Mucosa of stomach (tissue), 1 donor: Measurements from ENCODE around the gene PAXX.

Experiments
- H3K27me3 ChIP-seq: one replicate; pipeline ENCODE4 v1.7.0; 2013; ENCODE audit warnings: mild to moderate bottlenecking, low read length; ENCODE audit not compliant: control insufficient read depth, insufficient read depth
- H3K36me3 ChIP-seq: one replicate; pipeline ENCODE4 v1.7.0; 2013; ENCODE audit warnings: low read length; ENCODE audit not compliant: control insufficient read depth, insufficient read depth
- H3K4me1 ChIP-seq: one replicate; pipeline ENCODE4 v1.7.0; 2013; ENCODE audit warnings: mild to moderate bottlenecking, low read length; ENCODE audit not compliant: control insufficient read depth, insufficient read depth
- H3K4me3 ChIP-seq: one replicate; pipeline ENCODE4 v1.7.0; 2013; ENCODE audit warnings: low read length
- H3K9ac ChIP-seq: one replicate; pipeline ENCODE4 v1.7.0; 2013; ENCODE audit warnings: mild to moderate bottlenecking, low read length, moderate library complexity
- H3K9me3 ChIP-seq: one replicate; pipeline ENCODE4 v1.7.0; 2013; ENCODE audit warnings: mild to moderate bottlenecking, low read length, moderate library complexity; ENCODE audit not compliant: control insufficient read depth
- donor health status: Pancreatic carcinoma.

Gene PAXX

DNA sequence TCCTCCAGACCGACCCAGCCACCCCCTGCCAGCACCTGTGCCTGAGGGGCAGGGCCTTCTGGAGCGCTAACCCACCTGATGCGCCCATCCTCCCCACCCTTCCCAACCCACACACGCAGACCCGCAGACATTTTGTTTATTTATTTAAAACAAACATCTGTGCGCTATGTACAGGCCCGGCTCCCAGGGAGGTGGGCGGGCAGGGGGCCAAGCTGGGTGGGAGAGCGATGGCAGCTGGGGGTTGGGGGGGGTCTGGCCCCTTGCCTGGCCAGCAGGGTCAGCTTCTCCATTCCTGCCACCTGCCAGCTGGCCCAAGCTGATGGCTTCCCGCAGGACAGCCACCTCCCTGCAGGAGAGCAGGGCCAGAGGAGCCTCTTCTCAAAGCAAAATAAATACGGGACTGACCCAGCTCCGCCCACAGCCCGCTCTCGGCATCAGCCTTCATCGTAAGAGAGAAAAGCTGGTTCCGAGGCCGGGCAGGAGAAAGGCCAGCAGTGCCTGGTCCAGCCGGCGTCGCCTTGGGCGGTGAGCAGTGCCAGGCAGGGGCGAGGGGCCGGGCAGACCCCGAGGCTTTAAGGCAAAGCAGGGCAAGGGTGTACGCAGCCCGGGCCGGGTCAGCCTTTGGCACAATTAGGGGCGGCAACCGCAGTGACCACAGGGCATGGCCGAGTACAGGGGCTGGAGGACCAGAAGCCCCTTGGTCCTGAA is 15.0 kb downstream of the PAXX start:
- Histone ChIP-seq H3K4me3 (no peak overlapping the region), H3K36me3 (no peaks in the 10 kb centered on the region), H3K4me1 (no peaks in the 10 kb centered on the region), H3K9me3 (no peaks in the 10 kb centered on the region), H3K9ac (no peak overlapping the region), H3K27me3 (no peaks in the 10 kb centered on the region)

DNA sequence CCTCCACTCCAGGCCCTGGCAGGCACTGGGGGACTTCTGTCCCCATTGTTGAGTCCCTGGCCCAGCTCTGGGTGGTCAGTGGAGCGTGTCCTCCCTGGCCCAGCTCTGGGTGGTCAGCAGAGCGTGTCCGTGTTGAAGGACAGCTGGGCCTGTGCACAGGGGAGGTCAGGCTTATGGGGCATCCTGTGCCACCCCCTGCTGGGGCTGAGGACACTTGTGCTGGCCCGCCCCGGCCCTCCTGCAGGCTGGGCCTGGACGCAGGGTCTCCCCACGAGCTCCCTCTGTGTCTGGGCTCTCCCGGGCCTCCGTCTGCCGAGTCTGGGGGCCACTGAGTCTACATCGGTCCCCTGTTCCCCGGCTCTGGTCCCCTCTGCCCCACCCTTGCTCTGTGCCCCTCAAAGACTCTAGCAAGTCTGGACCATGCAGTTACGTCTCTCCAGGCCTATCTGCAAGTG is 15.6 kb downstream of the PAXX start:
- H3K4me3 ChIP-seq, result no peak overlapping the region
- H3K9ac ChIP-seq, result no peak overlapping the region
- no peaks in the 10 kb centered on the region for H3K36me3 ChIP-seq
- H3K27me3 ChIP-seq, result no peaks in the 10 kb centered on the region
- H3K4me1 ChIP-seq, result no peaks in the 10 kb centered on the region
- no peaks in the 10 kb centered on the region for H3K9me3 ChIP-seq

DNA sequence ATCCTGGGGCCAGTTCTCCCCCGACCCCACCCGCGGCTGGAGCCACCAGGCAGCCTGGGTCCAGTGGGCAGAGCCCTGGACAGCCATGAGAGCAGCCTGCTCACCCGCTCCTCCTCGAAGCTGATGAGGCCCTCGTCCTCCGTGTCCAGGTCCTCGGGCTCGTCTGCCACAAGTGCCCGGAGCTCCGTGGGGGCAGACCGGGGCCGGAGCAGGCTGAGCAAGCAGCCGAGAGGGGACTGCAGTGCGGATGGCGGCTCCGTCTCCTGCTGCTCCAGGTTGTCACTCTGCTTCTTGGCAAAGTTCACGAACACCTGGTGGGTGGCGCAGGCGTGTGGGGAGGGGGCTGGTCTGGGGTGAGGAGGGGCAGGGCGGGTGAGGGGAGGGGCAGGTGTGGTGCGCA is 16.1 kb downstream of the PAXX start:
- Histone ChIP-seq H3K9ac (no peak overlapping the region), H3K4me3 (no peak overlapping the region), H3K4me1 (no peaks in the 10 kb centered on the region), H3K36me3 (no peaks in the 10 kb centered on the region), H3K27me3 (no peaks in the 10 kb centered on the region), H3K9me3 (no peaks in the 10 kb centered on the region)

DNA sequence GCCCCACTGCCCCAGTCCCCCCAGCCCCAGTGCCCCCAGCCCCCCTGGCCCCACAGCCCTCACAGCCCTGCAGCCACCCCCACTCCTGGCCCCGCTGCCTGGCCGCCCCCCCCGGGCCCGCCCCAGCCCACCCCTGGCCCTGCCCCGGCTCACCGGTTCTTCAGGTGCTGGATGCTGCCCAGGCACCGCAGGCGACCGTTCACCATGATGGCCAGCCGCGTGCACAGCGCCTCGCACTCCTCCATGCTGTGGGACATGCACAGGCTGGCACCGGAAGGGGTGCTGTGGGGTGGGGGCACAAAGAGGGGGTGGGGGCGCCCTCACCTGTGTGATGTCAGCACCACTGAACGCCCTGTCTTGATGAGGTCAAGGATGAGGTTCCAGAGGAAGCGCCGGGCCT is 17.0 kb downstream of the PAXX start:
- Histone ChIP-seq H3K4me3 (no peak overlapping the region), H3K9me3 (no peaks in the 10 kb centered on the region), H3K4me1 (no peaks in the 10 kb centered on the region), H3K27me3 (no peaks in the 10 kb centered on the region), H3K36me3 (no peaks in the 10 kb centered on the region), H3K9ac (no peak overlapping the region)

DNA sequence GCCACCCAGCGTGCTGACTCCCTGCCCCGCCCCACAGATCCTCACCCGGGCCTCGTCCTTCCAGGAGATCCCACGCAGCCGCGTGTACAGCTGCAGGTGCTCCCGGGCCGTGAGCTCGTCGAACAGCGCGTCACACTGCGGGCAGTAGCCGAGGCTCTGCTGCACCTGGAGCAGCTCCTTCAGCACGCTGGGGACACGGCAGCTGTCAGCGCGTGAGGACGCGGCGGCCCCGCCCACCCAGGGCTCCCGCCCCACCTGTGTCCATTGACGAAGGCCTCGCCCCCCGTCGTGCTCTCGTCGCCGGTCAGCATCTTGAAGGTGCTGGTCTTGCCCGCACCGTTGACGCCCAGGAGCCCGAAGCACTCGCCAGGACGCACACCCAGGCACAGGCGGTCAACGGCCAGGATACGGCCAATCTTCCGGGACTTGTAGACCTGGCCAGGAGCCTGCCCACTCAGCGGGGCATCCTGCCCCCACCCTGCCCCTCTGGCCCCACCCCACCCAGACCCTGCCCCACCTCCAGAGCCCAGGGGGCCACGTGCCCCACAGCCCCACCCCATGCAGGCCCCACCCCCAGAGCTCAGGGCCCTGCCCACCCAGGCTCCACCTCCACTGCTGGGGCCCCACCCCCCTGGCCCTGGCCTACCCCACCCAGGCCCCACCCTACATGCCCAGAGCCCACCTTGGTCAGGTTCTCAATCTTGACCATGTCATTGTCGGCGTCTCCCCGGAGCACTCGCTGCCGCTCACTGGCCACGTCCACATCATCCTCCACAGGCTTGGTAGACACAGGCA is 17.9 kb downstream of the PAXX start:
- Histone ChIP-seq H3K36me3 (no peaks in the 10 kb centered on the region), H3K4me3 (no peak overlapping the region), H3K27me3 (no peaks in the 10 kb centered on the region), H3K9ac (no peak overlapping the region), H3K4me1 (no peaks in the 10 kb centered on the region), H3K9me3 (no peaks in the 10 kb centered on the region)

DNA sequence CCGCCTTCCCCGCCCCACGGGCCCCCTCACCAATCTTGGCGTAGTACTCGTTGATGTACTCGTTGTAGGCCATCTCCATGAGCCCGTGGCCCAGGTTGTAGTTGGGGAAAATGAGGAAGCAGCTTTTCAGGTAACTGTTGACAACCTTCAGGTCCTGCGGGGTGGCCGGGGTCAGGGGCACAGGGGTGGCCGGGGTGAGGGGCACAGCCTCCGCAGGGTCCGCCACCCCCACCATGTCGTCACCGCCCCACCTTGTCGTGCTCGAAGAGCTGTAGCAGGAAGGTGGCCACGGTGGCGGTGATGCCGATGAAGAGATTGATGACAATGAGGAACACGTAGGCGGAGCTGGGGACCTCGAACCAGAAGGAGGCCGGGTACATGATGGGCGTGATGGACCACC is 18.9 kb downstream of the PAXX start:
- no peaks in the 10 kb centered on the region for H3K9me3 ChIP-seq
- H3K36me3 ChIP-seq, result no peaks in the 10 kb centered on the region
- no peak overlapping the region for H3K9ac ChIP-seq
- H3K4me3 ChIP-seq, result no peak overlapping the region
- H3K27me3 ChIP-seq, result no peaks in the 10 kb centered on the region
- no peaks in the 10 kb centered on the region for H3K4me1 ChIP-seq

DNA sequence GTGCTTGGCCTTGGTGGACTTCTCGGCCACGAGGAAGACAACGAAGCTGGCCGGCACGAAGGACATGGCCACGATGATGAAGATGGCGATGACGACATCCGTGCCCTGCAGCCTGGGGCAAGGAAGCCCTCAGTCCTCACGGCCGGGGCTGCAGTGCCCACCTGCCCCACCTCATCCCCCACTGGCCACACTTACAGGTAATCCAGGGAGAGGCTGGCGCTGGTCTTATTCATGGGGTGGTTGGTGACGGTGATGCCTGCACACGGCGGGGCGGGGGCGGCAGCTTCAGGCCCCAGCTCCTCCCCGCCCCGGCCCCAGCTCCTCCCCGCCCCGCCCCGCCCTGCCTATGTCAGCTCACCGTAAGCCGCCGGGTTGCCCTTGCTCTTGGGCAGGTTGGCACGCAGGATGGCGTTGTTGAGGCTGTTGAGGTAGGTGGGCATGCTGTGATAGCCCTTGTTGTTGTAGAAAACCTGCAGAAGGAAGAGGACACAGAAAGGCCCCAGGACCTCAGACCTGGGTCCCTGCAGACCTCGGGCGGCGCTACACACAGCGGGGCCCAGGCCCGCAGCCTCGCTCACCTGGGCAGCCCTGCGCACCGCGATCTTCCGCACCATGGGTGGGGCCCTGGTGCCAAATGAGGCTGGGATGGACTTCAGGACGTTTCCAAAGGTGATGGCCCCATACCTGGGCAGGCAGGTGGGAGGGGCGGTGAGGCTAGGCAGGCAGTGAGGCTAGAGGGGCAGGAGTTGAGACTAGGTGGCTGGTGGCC is 19.9 kb downstream of the PAXX start:
- Histone ChIP-seq H3K9ac (no peak overlapping the region), H3K4me3 (no peak overlapping the region), H3K36me3 (no peaks in the 10 kb centered on the region), H3K9me3 (no peaks in the 10 kb centered on the region), H3K27me3 (no peaks in the 10 kb centered on the region), H3K4me1 (no peaks in the 10 kb centered on the region)

DNA sequence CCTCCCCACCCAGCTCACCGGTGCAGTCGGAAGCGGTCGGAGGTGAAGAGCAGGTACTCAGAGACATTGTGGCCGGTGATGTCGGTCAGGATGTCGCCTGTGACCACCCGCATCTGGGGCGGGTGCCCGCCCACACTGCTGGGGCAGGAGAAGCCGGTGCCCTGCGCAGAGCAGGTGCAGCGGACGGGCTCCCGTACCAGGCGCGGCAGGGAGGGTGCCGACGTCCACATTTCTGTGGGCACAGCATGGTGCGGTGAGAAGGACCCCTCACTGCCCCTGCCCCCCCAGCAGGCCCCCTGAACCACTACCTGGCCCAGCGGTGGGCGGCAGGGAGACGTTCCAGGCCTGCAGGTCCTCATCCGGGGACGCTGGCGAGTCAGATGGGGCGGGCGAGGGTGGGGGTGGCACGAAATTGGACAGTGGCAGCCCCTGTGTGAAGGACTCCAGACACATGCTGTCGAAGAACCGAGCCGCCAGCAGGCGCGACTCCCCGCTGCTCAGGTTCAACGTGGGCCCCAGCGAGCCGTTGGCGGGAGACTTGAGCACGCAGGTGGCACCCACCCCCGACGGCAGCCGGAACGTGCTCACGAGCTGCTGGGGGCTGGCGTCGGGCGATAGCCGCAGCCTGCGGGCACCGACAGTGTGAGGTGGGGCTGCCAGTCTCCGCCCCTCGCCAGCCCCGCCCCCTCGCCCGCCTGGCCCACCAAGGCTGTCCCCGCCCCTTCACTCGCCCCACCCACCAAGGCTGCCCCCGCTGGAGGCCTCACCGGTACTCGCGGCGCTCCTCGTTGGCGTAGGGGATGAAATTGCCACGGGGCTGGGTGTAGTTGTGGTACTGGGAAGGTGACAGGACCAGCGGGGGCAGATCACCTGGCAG is 20.7 kb downstream of the PAXX start:
- H3K9ac ChIP-seq, result no peak overlapping the region
- H3K36me3 ChIP-seq, result no peaks in the 10 kb centered on the region
- no peaks in the 10 kb centered on the region for H3K9me3 ChIP-seq
- no peak overlapping the region for H3K4me3 ChIP-seq
- H3K27me3 ChIP-seq, result no peaks in the 10 kb centered on the region
- H3K4me1 ChIP-seq, result no peaks in the 10 kb centered on the region

DNA sequence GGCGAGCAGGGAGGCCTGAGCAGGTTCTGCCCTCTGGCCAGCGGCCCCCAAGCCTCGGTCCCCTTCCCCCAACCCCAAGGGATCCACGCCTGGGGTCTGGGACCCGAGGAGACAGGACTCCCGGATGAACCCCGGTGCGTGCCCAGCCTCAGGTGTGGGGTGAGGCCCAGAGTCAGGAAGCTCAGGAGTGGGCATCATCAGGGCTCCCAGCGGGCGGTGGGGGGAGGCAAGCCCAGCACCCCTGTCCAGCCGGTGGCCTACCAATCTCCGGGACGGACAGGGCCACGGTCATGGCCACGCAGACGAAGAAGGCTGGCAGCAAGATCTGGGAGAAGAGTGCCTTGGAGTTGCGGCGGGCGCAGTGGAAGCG is 21.3 kb downstream of the PAXX start:
- no peaks in the 10 kb centered on the region for H3K9me3 ChIP-seq
- H3K27me3 ChIP-seq, result no peaks in the 10 kb centered on the region
- H3K36me3 ChIP-seq, result no peaks in the 10 kb centered on the region
- H3K4me3 ChIP-seq, result no peak overlapping the region
- H3K4me1 ChIP-seq, result no peaks in the 10 kb centered on the region
- H3K9ac ChIP-seq, result no peak overlapping the region

DNA sequence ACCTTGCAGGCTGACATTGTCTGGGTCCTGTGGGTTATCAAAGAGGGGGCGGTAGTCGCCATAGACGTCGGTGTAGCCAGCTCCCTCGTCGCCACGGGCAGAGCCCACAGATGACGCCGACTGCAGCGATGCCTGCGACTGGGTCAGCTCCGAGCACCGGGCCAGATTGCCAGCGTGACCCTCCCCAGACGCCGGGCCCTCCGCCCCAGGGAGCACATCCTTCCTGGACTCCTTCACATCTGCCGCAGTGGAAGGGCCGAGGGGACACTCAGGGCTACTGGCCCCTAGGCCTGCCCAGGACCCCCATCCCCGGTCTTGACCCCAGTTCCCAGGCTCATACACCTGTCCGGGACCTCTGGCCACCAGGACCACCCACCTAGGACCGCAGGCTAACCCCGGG is 21.9 kb downstream of the PAXX start:
- Histone ChIP-seq H3K36me3 (no peaks in the 10 kb centered on the region), H3K9me3 (no peaks in the 10 kb centered on the region), H3K9ac (no peak overlapping the region), H3K27me3 (no peaks in the 10 kb centered on the region), H3K4me1 (no peaks in the 10 kb centered on the region), H3K4me3 (no peak overlapping the region)

DNA sequence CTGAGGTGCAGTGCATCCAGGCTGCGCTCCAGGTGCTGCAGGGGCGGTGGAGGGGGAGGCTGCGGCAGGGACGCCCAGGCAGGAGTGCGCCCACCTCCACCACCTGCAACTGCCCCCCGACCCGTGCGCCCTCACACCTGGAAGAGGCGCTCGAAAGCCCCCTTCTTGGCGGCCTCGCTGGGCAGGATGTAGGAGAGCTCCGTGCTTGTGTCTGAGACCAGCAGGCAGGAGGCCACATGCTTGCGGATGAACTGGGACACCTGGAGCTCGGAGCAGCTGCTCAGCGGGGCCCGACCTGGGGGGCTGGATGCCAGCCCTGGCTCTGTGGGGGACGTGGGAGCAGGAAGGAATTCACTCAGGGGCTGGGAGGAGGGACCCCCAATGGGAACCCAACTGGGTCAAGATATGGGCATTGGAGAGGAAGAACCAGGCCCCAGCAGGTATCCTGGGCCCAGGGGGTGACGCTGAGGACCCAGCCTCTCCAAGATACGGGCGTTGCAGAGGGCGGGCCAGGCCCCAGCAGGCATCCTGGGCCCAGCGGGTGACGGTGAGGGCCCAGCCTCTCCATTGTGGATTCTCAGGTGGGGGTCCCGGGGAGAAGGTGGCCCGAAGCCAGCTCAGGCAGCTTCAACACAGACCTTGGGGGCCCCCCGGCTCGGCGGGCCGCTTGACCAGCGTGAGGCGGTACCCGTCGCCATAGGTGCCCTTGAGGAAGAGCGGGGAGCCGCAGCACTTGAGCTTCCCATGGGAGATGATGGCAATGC is 22.7 kb downstream of the PAXX start:
- Histone ChIP-seq H3K9me3 (no peaks in the 10 kb centered on the region), H3K36me3 (no peaks in the 10 kb centered on the region), H3K4me3 (no peak overlapping the region), H3K4me1 (no peaks in the 10 kb centered on the region), H3K27me3 (no peaks in the 10 kb centered on the region), H3K9ac (no peak overlapping the region)
